Measurements from ENCODE around the gene MPPED1.

Gene MPPED1

GRCh38 chr22:43476751-43477725 is 65.2 kb downstream of the MPPED1 start:
- no peak overlapping the region for H3K4me3 ChIP-seq (ENCODE audit: control insufficient read depth, low read depth, low read length)
- TF ChIP-seq CTCF (IDR thresholded peaks at IDR 0.05; ENCODE audit: control insufficient read depth, insufficient read depth, low read depth, low read length, missing control alignments), result no peak
- DNase-seq (ENCODE audit: low read depth), result no peak

- DNase-seq (ENCODE audit: low read depth), result no peak
These were observed 66.2 kb downstream of the MPPED1 start for GRCh38 chr22:43477966-43478365.

GRCh38 chr22:43478621-43479300 is 66.9 kb downstream of the MPPED1 start:
- no peak for DNase-seq (ENCODE audit: low read depth)
- H3K4me3 ChIP-seq (ENCODE audit: control insufficient read depth, low read depth, low read length), result no peak overlapping the region
- TF ChIP-seq CTCF (IDR thresholded peaks at IDR 0.05; ENCODE audit: control insufficient read depth, insufficient read depth, low read depth, low read length, missing control alignments), result no peak

More at GRCh38 chr22:43477966-43478365, 66.2 kb downstream of the MPPED1 start:
- TF ChIP-seq CTCF (IDR thresholded peaks at IDR 0.05; ENCODE audit: control insufficient read depth, insufficient read depth, low read depth, low read length, missing control alignments), result no peak
- no peak overlapping the region for H3K4me3 ChIP-seq (ENCODE audit: control insufficient read depth, low read depth, low read length)

GRCh38 chr22:43479301-43479950 is 67.6 kb downstream of the MPPED1 start:
- no peak for DNase-seq (ENCODE audit: low read depth)
- no peak for TF ChIP-seq CTCF (IDR thresholded peaks at IDR 0.05; ENCODE audit: control insufficient read depth, insufficient read depth, low read depth, low read length, missing control alignments)
- H3K4me3 ChIP-seq (ENCODE audit: control insufficient read depth, low read depth, low read length), result no peak overlapping the region

- TF ChIP-seq CTCF (IDR thresholded peaks at IDR 0.05; ENCODE audit: control insufficient read depth, insufficient read depth, low read depth, low read length, missing control alignments), result no peak
- H3K4me3 ChIP-seq (ENCODE audit: control insufficient read depth, low read depth, low read length), result no peak overlapping the region
- DNase-seq (ENCODE audit: low read depth), result no peak
These were observed 68.1 kb downstream of the MPPED1 start for GRCh38 chr22:43479962-43480361.

GRCh38 chr22:43481568-43482317 is 69.9 kb downstream of the MPPED1 start:
- no peak overlapping the region for H3K4me3 ChIP-seq (ENCODE audit: control insufficient read depth, low read depth, low read length)
- no peak for DNase-seq (ENCODE audit: low read depth)
- no peak for TF ChIP-seq CTCF (IDR thresholded peaks at IDR 0.05; ENCODE audit: control insufficient read depth, insufficient read depth, low read depth, low read length, missing control alignments)
